GM23338 (cell line): ENCODE results near the gene STARD3. TPM values are rescaled to one million over a fixed set of nuclear protein-coding genes. Genes with fewer than 3 reads are reported as not detected.

ENCODE experiments used
- ATAC-seq: fragments of 200-7000 bp; cut with Tn5 transposase; 3 replicates; pipeline ENCODE4 v1.9.1; 2020
- DNase-seq: peaks from one replicate; pipeline ENCODE4 v3.0.0-alpha.2; 2015; ENCODE audit warnings: low spot score
- H2AFZ ChIP-seq: fragments of 200-600 bp; sonication (generic); 2 replicates; pipeline ENCODE4 v1.8.0; 2016; ENCODE audit warnings: antibody characterized with exemption, mild to moderate bottlenecking, moderate library complexity
- H3F3A ChIP-seq: fragments of 200-600 bp; sonication (generic); replicated peaks from 2 replicates; pipeline ENCODE4 v1.8.0; 2017; ENCODE audit warnings: antibody characterized with exemption, mixed run types, low read depth
- H3K27ac ChIP-seq: fragments of 200-600 bp; sonication (generic); 2 replicates; pipeline ENCODE4 v1.6.1; 2016; ENCODE audit warnings: low read depth
- H3K27me3 ChIP-seq: fragments of 200-600 bp; sonication (generic); 2 replicates; pipeline ENCODE4 v1.8.0; 2016; ENCODE audit warnings: mild to moderate bottlenecking, mixed run types, moderate library complexity; ENCODE audit not compliant: insufficient read depth
- H3K36me3 ChIP-seq: fragments of 200-600 bp; sonication (generic); 2 replicates; pipeline ENCODE4 v1.8.0; 2016; ENCODE audit warnings: mild to moderate bottlenecking; ENCODE audit not compliant: insufficient read depth
- H3K4me1 ChIP-seq: fragments of 200-600 bp; sonication (generic); 2 replicates; pipeline ENCODE4 v1.8.0; 2016; ENCODE audit warnings: mild to moderate bottlenecking, moderate library complexity; ENCODE audit not compliant: insufficient read depth
- H3K4me2 ChIP-seq: fragments of 200-600 bp; sonication (generic); 2 replicates; pipeline ENCODE4 v1.7.1; 2017; ENCODE audit warnings: mixed run types
- H3K4me3 ChIP-seq: fragments of 200-600 bp; sonication (generic); 2 replicates; pipeline ENCODE4 v1.6.1; 2016; ENCODE audit warnings: mixed run types
- H3K79me2 ChIP-seq: fragments of 200-600 bp; sonication (generic); replicated peaks from 2 replicates; pipeline ENCODE4 v1.8.0; 2017; ENCODE audit warnings: mild to moderate bottlenecking; ENCODE audit not compliant: insufficient read depth
- H3K9me2 ChIP-seq: fragments of 200-600 bp; sonication (generic); 2 replicates; pipeline ENCODE4 v1.8.0; 2017; ENCODE audit not compliant: insufficient read depth
- H4K20me1 ChIP-seq: fragments of 200-600 bp; sonication (generic); replicated peaks from 2 replicates; pipeline ENCODE4 v1.8.0; 2017; ENCODE audit warnings: mild to moderate bottlenecking; ENCODE audit not compliant: insufficient read depth
- H3K27ac Mint-ChIP-seq: 2 replicates; pipeline ENCODE4 v1.8.0; 2020; ENCODE audit warnings: inconsistent platforms, mild to moderate bottlenecking, moderate library complexity, mixed read lengths
- H3K27me3 Mint-ChIP-seq: 3 replicates; pipeline ENCODE4 v1.8.0; 2022; ENCODE audit warnings: low read depth, mild to moderate bottlenecking, moderate library complexity, mixed read lengths, inconsistent platforms; ENCODE audit not compliant: insufficient read depth, poor library complexity
- H3K36me3 Mint-ChIP-seq: 3 replicates; pipeline ENCODE4 v1.8.0; 2021; ENCODE audit warnings: low read depth, mild to moderate bottlenecking, inconsistent platforms, moderate library complexity, mixed read lengths
- H3K4me1 Mint-ChIP-seq: 3 replicates; pipeline ENCODE4 v1.8.0; 2020; ENCODE audit warnings: mild to moderate bottlenecking, inconsistent platforms, mixed read lengths
- H3K4me3 Mint-ChIP-seq: 3 replicates; pipeline ENCODE4 v1.8.0; 2021; ENCODE audit warnings: moderate library complexity, mild to moderate bottlenecking, inconsistent platforms, mixed read lengths
- H3K9me3 Mint-ChIP-seq: 3 replicates; pipeline ENCODE4 v1.8.0; 2020; ENCODE audit warnings: moderate library complexity, mild to moderate bottlenecking, inconsistent platforms, mixed read lengths
- EZH2 ChIP-seq: fragments of 200-600 bp; sonication (generic); IDR thresholded peaks from one replicate; pipeline ENCODE4 v1.8.0; 2017; ENCODE audit warnings: antibody characterized with exemption, mild to moderate bottlenecking, low read depth; ENCODE audit not compliant: unreplicated experiment
- polyA plus RNA-seq: library from polyadenylated mRNA; unstranded; fragments of >200 nt; fragmentation: Nextera tagmentation; extraction: Ambion mirVana; gene quantifications from 2 replicates; pipeline ENCODE4 v1.2.1, GENCODE V29; 2016
- total RNA-seq: library from RNA; depleted of rRNA; stranded (reverse); fragments of >200 nt; shearing (Covaris generic); gene quantifications from 2 replicates; pipeline ENCODE4 v1.2.3, GENCODE V29; 2014
- TF ChIP-seq, protein P1 (sequence below): fragments of 250-450 bp; sonication (Bioruptor Pico); IDR thresholded peaks from 2 replicates; pipeline ENCODE4 v1.5.0; 2020; ENCODE audit warnings: mild to moderate bottlenecking, moderate library complexity
- TF ChIP-seq, protein P2 (sequence below): IDR thresholded peaks from 2 replicates; pipeline ENCODE4 v1.6.1; 2016; ENCODE audit warnings: antibody characterized with exemption

Gene STARD3
- total and polyA plus RNA-seq, 2 experiments from 2014 or later, result 26.4 to 53.3 TPM

DNA sequence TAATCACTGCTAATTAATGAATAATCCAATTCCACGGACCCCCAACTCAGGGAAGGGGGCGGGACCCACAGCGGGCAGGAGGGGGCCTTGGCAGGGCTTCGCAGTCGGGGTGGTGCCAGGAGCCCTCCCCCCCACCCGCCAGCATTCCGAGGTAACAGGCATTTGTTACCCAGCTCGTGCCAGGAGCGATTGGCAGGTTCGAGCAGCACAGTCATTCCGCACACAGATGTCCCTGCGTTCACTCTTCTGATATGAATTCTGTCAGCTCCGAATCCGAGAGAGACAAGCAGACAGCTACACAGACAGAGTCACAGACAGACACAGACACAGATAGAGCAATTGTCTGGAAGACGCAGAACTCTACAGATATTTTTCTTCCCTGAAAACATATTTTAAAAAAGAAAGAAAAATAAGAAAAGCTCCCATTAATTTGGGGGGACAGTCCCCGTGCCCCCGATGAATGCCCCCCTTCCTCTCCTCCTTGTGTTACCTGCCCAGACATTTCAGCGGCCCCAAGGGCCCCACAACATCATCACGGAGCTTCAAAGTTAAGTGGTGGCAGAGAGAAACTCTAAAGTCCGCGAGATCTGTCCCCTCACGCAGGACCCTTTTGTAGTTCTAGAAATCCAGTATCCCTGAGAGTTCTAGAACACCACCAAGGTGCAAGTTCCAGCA lies 39.4 kb upstream of the STARD3 start:
- no peak overlapping the region for H3K27ac Mint-ChIP-seq
- no peaks in the 10 kb centered on the region for H3K36me3 ChIP-seq
- TF ChIP-seq, protein P1, sequence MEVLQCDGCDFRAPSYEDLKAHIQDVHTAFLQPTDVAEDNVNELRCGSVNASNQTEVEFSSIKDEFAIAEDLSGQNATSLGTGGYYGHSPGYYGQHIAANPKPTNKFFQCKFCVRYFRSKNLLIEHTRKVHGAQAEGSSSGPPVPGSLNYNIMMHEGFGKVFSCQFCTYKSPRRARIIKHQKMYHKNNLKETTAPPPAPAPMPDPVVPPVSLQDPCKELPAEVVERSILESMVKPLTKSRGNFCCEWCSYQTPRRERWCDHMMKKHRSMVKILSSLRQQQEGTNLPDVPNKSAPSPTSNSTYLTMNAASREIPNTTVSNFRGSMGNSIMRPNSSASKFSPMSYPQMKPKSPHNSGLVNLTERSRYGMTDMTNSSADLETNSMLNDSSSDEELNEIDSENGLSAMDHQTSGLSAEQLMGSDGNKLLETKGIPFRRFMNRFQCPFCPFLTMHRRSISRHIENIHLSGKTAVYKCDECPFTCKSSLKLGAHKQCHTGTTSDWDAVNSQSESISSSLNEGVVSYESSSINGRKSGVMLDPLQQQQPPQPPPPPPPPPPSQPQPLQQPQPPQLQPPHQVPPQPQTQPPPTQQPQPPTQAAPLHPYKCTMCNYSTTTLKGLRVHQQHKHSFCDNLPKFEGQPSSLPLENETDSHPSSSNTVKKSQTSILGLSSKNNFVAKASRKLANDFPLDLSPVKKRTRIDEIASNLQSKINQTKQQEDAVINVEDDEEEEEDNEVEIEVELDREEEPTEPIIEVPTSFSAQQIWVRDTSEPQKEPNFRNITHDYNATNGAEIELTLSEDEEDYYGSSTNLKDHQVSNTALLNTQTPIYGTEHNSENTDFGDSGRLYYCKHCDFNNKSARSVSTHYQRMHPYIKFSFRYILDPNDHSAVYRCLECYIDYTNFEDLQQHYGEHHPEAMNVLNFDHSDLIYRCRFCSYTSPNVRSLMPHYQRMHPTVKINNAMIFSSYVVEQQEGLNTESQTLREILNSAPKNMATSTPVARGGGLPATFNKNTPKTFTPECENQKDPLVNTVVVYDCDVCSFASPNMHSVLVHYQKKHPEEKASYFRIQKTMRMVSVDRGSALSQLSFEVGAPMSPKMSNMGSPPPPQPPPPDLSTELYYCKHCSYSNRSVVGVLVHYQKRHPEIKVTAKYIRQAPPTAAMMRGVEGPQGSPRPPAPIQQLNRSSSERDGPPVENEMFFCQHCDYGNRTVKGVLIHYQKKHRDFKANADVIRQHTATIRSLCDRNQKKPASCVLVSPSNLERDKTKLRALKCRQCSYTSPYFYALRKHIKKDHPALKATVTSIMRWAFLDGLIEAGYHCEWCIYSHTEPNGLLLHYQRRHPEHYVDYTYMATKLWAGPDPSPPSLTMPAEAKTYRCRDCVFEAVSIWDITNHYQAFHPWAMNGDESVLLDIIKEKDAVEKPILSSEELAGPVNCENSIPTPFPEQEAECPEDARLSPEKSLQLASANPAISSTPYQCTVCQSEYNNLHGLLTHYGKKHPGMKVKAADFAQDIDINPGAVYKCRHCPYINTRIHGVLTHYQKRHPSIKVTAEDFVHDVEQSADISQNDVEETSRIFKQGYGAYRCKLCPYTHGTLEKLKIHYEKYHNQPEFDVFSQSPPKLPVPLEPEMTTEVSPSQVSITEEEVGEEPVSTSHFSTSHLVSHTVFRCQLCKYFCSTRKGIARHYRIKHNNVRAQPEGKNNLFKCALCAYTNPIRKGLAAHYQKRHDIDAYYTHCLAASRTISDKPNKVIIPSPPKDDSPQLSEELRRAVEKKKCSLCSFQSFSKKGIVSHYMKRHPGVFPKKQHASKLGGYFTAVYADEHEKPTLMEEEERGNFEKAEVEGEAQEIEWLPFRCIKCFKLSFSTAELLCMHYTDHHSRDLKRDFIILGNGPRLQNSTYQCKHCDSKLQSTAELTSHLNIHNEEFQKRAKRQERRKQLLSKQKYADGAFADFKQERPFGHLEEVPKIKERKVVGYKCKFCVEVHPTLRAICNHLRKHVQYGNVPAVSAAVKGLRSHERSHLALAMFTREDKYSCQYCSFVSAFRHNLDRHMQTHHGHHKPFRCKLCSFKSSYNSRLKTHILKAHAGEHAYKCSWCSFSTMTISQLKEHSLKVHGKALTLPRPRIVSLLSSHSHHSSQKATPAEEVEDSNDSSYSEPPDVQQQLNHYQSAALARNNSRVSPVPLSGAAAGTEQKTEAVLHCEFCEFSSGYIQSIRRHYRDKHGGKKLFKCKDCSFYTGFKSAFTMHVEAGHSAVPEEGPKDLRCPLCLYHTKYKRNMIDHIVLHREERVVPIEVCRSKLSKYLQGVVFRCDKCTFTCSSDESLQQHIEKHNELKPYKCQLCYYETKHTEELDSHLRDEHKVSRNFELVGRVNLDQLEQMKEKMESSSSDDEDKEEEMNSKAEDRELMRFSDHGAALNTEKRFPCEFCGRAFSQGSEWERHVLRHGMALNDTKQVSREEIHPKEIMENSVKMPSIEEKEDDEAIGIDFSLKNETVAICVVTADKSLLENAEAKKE (CRISPR knock-in tag), result no peak
- peak; percentile 97 for TF ChIP-seq EZH2
- TF ChIP-seq, protein P2, sequence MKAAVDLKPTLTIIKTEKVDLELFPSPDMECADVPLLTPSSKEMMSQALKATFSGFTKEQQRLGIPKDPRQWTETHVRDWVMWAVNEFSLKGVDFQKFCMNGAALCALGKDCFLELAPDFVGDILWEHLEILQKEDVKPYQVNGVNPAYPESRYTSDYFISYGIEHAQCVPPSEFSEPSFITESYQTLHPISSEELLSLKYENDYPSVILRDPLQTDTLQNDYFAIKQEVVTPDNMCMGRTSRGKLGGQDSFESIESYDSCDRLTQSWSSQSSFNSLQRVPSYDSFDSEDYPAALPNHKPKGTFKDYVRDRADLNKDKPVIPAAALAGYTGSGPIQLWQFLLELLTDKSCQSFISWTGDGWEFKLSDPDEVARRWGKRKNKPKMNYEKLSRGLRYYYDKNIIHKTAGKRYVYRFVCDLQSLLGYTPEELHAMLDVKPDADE, result no peak
- H4K20me1 ChIP-seq, result peaks cover 17% of the 10 kb centered on the region; the same call in 1 of the 2 replicates
- ATAC-seq (no peak), DNase-seq (no peak)
- no peaks in the 10 kb centered on the region for H3K9me2 ChIP-seq
- peaks cover 53% of the 10 kb centered on the region for H3K4me1 Mint-ChIP-seq
- peaks cover 100% of the 10 kb centered on the region for H3K27me3 ChIP-seq
- peaks cover 65% of the 10 kb centered on the region for H3K4me1 ChIP-seq
- peaks cover 48% of the 10 kb centered on the region for H3F3A ChIP-seq
- H3K4me3 ChIP-seq, result no peak overlapping the region
- no peak overlapping the region for H3K27ac ChIP-seq
- peak overlapping the region; percentile 76 for H3K4me2 ChIP-seq
- H3K36me3 Mint-ChIP-seq, result no peaks in the 10 kb centered on the region
- H3K4me3 Mint-ChIP-seq, result peak overlapping the region; percentile 46; the same call in 1 of the 3 replicates
- peaks cover 96% of the 10 kb centered on the region for H3K27me3 Mint-ChIP-seq
- H3K9me3 Mint-ChIP-seq, result no peaks in the 10 kb centered on the region
- no peak overlapping the region for H2AFZ ChIP-seq
- no peaks in the 10 kb centered on the region for H3K79me2 ChIP-seq
